A673 (cell line): ENCODE data around the gene EFHC2.

ENCODE experiments used
- EZH2 ChIP-seq: fragments of 200-600 bp; sonication (generic); IDR thresholded peaks from 2 replicates; pipeline ENCODE4 v1.6.1; 2017; ENCODE audit warnings: borderline replicate concordance, low read depth, mild to moderate bottlenecking, mixed read lengths, antibody characterized with exemption, low read length; ENCODE audit not compliant: poor library complexity, severe bottlenecking
- TF ChIP-seq, protein P1 (sequence below): fragments of 300-800, 200-600 bp; sonication (generic); conservative IDR thresholded peaks from 2 replicates; pipeline ENCODE4 v1.5.1; 2017; ENCODE audit warnings: low read depth, mild to moderate bottlenecking, antibody characterized with exemption, low read length, moderate library complexity, mixed read lengths

DNA sequence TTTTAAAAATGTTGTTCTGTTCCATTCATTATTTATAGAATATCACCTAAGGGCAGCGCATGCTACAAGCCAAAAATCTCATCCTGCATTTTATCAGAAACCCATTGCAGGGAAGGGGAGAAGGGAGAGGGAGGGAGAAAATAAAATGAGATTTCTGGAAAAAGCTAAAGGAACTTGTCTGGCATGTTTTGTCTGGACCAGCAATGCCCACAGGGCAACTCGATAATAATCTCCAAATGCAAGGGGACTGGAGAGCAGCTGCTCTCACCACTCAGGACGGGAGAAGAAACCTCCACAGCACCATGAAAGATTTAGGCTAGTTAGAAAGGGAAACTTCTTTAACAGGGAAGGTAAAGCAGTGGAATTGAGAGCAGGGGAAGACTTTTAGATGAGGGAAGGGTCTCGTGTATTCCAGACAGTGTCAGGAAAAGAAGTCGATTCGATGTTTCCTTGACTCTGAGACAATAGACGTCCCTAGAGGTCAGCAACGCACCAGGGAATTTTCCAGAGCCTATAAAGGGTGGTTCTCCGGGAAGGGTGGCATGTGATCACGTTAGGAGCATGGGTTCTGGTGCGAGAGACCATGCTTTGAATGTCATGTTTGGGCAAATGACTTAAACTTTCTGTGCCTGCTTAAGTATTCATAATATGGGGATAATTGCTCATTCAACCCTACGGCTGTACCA, 238.1 kb downstream of the EFHC2 start:
- TF ChIP-seq, protein P1, sequence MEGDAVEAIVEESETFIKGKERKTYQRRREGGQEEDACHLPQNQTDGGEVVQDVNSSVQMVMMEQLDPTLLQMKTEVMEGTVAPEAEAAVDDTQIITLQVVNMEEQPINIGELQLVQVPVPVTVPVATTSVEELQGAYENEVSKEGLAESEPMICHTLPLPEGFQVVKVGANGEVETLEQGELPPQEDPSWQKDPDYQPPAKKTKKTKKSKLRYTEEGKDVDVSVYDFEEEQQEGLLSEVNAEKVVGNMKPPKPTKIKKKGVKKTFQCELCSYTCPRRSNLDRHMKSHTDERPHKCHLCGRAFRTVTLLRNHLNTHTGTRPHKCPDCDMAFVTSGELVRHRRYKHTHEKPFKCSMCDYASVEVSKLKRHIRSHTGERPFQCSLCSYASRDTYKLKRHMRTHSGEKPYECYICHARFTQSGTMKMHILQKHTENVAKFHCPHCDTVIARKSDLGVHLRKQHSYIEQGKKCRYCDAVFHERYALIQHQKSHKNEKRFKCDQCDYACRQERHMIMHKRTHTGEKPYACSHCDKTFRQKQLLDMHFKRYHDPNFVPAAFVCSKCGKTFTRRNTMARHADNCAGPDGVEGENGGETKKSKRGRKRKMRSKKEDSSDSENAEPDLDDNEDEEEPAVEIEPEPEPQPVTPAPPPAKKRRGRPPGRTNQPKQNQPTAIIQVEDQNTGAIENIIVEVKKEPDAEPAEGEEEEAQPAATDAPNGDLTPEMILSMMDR = no peak
- TF ChIP-seq EZH2 = no peak
